GM19023 (cell line): ENCODE measurements around the gene TXNRD1.
"Not testable (repeated sequence)": the region's sequence is repeated elsewhere in the genome, so short reads cannot be mapped to it uniquely, and the experiment has no call there.

Source experiments
- ATAC-seq: cut with Tn5 transposase; IDR thresholded peaks from one replicate; pipeline ENCODE4 v1.9.1; 2021; ENCODE audit warnings: mild to moderate bottlenecking, moderate library complexity; ENCODE audit not compliant: unreplicated experiment

The TXNRD1 gene

DNA sequence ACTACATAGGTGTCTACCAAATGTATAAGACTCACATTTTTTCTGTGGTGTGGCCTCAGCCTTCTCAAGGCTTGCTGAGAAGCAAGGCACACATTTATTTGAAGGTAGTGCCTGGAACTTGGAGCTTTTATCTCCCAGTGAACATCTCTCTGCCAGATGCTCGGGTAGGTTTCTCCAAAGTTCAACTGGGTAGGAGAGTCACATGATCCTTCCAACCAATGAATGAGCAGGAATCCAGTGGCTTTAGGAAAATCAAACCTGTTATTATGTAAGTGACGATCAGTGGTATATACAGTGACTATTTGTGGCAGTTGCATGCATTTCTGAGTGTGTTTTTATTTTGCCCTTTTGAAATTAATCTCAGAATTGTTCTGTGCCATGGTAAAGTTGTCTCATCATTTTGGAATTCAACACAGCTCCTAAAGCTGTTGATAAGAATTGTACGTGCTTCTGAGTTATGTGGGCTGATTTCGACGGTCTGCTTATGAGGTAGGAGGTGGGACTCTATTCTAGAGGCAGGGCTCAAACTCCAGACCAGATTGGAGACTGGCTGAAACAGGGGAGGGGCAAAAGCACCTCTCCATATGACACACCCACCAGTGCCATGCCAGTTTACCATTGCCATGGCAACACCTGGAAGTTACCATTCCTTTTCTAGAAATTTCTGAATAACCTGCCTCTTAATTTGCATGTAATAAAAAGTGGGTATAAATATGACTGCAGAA, 145.6 kb downstream of the TXNRD1 start:
- ATAC-seq: no peak

DNA sequence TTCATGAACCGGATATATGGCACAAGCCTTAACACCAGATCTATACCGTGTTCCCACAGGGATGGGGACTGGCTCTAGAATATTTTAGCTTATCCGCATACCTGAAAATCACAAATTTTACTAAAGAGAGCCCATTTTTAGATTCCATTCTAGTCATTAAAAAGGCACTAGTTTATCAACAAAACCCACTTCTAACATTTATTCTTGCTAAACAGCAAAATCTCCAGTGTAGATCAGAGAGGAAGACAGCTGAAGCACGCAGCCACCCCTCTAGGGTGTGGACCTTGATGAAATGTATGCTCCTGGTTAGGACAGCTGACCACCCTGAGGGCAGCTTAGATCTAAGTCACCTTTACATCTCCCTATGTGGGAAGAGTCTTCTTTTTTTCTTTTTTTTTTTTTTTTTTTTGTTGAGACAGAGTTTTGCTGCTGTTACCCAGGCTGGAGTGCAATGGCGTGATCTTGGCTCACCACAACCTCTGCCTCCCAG, 150.4 kb downstream of the TXNRD1 start:
- ATAC-seq: no peak

DNA sequence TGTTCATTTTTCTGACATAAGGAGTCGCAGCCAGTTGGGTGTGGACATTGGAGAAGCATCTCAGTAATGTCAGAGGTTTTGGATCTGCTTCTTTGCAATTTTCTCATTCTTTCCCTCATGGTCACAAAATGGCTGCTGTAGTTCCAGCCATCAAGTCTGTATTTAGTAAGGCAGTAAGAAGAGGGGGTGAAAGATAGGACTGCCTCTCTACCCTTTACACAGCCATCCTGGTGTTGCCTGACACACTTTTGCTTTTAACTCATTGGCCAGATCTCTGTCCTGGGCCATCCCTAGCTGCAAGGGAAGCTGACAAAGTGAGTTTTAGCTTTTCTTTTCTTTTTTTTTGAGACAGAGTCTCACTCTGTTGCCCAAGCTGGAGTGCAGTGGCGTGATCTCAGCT, 154.1 kb downstream of the TXNRD1 start:
- ATAC-seq: no peak

DNA sequence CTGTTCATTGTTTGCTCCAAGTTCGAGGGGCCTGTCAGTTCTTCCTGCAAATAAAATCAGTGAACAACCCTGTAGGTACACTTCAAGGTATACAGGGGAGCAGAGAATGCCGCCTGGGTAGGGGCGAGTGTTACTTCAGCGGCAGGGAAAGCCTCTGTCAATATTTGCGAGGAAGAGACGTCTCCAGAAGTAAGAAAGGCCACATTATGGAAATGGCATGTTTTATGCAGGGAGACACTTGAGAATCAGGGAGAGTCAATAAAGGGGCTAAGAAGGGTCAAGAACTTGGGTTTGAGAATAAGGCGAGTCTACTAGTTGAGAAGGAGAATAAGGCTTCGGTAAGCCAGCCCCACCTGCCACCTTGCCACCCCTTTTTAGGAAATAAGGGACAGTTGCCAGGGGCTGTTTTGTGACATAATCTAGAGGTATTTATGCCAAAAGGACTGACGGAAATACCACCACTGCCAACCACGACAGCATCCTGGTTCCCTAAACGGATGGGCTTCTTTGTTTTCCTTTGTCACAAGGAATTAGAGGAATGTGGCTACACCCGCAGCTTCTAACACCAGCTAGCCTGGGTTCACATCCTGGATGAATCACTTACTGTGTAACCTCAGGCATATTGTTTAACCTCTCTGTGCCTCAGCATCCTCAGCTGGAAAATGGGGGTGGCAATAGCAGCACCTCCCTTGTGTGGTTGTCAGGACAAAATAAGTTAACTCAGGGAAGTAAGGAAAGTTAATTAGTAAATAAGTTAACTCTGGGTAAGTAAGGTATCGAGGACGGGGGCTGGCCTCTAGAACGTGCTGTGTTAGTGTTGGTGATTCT, 155.7 kb downstream of the TXNRD1 start:
- no peak for ATAC-seq

DNA sequence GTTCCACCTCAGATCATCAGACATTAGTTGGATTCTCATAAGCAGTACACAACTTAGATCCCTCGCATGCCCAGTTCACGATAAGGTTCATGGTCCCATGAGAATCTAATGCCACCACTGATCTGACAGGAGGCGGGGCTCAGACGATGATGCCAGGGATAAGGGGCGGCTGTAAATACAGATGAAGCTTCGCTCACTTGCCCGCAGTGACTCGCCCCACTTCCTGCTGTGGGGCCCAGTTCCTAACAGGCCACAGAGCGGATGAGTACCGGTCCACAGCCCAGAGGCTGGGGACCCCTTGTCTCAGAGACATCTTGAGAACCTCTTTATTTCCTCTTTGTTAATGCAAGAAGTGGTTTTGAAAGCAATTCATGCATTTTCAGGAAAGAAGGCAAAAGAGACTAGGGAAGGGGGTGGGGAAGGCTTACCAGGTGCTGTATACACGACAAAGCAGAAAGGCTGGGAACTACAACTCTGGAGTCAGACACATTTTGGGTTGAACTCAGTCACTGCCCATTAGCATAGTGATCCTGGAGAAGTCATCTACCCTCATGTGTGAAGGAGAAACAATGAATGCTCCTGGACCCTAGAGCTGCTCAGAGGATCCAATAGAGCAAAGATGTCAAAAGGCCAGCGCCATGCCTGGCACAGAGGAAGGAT, 156.6 kb downstream of the TXNRD1 start:
- no peak for ATAC-seq

DNA sequence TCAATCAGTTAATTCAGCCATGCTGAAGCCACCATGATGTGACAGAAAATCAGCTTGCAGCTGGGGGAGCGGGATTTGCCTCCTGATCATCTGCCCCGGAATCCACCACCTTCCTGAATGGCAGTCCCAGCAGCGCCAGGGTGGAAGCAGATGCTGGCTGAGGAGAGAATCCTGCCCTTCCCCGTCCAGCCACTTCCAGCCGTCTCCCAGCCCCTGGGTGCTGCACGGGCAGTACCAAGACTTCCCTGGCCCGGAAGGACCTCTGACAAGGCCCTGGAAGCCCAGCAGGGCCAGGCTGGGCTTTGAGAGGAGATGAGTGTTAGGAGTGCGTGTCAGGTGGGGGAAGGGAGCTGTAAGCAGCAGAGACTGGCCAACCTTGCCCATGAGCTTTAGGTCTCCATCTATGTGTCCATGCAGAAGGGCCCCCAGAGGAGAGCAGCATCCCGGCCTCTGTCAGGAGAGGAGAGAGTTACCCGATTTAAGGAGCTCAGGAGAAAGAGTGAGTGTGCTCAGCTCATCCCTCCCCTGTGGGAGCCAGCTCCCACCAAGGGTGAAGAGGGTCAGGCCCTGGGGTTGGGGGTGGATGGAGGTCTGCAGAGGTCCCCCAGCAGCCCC, 157.2 kb downstream of the TXNRD1 start:
- no peak for ATAC-seq

DNA sequence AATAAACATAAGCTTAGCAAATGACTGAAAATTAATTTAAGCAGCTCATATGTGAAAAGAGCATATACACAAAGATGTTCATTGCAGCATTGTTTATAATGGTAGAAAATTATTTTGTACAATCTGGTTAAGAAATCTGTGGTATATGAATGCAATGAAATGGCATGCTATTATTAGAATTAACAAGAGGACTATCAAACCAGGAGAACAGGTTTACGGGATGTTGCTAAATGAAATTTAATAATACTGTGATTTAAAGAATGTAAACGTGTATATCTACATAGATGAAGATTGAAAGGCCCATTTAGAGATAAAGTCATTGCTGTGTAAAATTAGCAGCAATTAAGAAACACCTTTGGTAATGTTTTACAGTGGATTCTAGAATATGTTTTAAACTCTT, 158.5 kb downstream of the TXNRD1 start:
- ATAC-seq: no peak

DNA sequence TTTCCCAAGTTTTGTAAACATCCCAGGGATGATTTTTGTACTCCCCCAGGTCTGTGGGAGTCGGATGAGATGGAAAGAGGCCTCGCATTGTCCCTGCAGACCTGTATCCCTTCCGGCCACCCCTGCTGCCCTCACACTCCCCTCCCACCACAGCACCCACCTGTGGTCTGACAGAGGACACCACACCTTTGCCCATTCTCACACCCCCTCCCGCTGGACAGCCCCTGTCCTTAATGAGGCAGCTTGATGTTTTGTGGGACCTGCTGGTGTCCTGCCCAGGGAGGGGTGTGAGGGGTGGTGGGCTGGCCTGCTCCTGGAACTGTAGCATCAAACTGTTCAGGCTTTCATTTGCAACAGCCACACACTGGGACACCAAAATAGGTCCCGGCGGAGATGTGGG, 159.2 kb downstream of the TXNRD1 start:
- no peak for ATAC-seq

DNA sequence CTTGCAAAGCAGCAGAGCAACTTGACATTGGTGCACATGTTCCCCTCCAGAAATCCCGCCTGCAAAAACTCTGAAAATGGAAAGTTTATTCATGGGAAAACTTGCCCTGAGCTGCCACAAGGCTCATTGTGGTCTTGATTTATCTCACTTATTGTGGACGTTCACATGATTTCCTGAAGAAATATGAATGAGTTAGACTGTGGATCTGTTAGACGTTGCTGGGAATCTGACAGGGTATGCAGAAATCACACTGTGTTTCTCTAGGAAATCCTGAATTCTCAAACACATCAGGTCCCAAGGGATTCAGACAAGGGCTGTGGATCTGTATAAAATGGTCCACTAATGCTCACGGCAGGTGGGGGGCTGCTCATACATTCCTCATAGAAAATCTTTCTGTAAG, 160.2 kb downstream of the TXNRD1 start:
- no peak for ATAC-seq

DNA sequence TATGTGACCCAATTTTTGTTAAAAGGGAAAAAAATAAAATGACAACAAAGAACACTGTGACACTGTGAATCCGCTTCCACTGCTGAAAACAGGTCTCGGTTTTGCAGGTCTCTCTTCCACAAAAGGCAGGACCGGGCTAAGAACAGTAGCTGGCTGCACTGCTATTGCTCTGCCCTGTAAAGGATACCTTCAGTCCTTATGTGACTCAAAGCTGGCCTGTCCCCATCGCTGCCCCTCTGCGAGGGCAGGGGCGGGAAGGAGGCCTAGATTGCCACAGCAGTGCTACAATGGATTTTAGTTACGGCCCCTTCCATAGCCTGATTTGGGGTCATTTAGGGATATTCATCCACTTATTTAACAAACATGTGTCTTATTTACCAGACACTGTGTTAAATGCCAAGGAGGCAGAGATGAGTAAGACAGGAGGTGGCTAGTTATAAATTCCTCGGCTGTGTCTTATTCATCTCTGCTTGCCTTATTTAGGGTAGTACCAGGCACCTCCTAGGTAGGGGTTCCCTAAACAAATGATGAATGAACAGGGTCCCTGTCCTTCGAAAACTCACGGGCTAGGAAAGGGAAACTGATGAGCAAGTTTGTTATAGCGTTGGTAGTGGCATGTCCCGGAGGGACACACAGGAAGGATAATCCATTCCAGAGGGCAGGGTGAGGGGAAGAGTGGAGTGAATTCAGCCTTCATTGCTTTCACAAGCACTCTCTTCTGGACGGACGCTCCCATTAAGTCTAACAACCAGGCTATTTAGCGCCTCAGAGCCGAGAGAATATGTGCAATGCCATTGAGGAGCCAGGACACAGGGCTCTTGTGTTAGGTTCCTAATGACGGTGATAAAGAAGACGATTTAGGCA, 161.3 kb downstream of the TXNRD1 start:
- no peak for ATAC-seq

DNA sequence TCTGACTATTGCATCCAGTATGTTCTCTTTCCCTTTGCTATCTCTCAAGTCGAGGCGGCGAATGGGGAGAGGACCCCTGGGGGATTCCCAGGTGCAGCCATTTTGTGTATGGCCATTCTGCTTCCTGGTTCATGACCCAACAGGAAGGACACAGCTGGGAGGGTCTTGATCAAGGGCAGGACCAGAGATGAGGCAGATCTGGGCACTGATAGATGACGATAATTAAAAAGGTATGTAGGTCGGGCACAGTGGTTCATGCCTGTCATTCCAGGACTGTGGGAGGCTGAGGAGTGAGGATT, 161.9 kb downstream of the TXNRD1 start:
- no peak for ATAC-seq

DNA sequence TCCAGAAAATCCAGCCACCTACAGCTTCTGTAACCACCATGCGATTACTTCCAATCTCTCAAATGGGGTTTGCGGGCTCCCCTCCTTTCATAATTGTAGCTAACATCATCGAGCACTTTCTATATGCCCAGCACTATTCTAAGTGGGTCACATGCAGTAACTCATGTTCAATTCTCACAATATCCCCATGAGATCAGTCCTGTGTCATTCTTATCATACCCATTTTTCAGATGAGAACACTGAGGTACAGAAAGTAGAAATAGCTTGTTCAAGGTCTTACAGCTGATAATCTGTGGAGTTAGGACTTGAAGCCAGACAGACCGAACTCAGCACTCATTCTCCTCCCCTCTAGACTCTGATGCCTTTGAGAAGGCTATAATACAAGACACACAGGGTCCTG, 162.8 kb downstream of the TXNRD1 start:
- ATAC-seq: no peak

DNA sequence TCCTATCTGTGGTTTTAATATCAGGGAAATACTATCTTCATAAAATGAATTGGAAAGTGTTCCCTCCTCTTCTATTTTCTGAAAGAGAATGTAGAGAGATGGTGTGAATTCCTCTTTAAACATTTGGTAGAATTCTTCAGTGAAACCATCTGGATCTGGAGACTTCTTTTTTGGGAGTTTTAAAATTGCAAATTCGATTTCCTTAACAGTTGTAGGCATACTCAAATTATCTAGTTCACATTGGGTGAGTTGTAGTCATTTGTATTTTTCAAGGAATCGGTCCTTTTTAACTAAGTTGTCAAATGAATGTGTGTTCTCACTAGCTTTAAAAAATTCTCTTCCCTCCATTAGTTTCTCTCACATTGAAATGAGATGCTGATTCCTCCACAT, 165.8 kb downstream of the TXNRD1 start:
- no peak for ATAC-seq

DNA sequence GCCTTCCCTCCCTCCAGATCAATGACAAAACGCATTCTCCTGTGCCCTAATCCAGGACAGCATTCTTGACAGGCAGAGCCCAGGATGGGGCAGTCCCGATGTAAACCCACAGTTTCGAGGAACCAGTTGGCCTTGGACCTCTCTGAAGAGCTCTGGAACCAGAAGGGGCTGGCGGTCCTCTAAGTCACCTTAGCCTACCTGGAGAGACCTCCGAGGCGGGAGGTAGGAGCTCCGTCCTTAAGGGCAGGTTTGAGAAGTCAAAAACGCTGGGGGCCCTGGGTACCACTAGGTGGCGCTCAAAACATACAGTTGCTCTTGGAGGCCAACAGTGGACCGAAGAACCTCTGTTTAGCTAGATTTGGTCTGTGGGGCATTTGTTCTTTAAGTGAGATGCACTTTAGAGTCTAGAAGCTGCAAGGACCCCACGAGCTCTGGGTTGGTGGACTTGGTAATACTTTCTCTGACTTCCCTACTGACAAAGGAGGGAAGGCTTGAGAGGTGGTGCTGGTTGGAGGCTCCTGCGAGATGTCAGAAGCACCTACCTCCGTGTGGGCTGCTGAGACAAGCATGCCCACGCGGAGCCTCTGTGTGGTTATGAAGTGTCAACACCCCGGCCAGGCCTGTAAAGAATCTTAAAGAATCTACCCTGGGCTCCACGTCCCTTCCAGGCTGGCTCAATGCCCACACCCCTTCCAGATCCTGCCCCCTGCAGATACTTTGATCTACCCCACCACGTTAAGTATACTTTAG, 166.3 kb downstream of the TXNRD1 start:
- ATAC-seq: no peak

DNA sequence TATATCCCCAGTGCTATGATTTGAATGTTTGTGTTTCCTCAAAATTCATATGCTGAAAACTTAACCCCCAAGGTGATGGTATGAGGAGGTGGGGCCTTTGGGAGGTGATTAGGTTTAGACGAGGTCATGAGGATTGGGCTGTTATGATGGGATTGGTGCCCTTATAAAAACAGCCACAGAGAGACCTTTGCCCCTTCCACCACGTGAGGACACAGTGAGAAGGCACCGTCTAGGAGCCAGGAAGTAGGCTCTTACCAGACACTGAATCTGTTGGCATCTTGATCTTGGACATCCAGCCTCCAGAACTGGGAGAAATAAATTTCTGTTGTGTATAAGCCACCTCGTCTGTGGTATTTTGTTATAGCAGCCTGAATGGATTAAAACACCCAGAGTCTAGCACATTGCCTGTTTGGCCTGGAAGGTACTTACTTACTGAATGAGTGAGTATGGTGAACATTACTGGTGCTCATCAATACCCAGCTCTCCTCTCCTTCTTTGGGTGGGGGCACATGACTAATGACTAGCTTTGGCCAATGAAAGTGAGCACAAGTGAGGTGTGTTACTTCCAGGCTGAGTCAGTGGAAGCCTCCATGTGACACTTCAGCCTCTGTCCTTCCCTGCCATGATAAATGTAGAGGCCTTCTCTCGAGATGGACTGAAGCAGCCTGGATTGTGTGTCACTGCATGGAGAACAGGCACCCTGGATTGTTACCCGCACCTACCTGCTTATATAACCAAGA, 168.7 kb downstream of the TXNRD1 start:
- ATAC-seq: no peak

DNA sequence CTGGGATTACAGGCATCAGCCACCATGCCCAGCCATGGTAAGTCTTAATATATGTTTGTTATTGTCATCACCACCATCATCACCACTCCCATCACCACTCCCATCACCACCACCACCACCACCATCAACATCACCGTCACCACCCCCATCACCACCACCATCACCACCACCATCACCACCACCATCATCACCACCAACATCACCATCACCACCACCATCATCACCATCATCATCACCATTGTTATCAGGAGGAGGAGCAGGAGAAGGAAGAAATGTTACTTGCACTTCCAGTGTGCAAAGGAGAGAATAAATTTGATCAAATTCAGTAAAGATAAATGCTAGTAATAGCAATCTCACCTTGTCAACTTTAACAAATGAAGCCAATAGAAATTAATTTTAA, 169.9 kb downstream of the TXNRD1 start:
- no peak for ATAC-seq

DNA sequence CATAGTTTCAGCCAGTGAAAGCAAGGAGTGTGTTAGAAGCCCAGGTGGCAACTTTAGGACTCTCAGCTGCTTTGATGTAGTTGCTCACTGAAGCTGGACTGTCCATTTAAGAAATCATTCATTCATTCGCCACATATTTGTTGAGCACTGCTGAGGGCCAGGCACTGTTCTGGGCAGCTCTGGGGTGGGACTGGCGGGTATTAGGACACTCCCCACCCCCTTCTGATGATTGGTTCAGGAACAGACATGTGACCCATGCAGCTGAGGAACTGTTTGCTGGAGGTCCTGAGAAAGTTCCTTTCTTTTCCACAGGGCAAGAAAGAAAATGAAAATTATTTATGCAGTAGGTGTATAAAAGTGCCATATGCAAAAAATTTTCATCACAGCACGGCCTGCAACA, 170.9 kb downstream of the TXNRD1 start:
- no peak for ATAC-seq

DNA sequence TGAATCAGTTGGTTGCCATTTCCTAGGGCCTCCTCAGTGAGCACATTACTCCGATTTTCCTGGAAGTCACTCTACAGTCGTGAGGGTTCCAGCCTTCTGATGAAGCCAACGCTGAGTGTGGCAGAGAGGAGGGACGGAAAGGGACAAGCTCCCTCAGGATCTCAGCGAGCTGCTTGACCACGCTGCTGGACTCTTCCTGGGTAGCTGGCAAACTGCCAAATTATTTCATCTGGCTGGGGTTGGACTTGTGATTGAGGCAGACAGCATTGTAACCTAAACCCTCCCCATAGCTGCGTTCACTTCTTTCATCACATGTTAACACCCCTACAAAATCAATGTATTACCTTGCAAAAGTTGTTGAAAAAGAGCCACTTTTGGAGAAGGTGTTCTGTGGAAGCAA, 171.6 kb downstream of the TXNRD1 start:
- ATAC-seq: no peak

DNA sequence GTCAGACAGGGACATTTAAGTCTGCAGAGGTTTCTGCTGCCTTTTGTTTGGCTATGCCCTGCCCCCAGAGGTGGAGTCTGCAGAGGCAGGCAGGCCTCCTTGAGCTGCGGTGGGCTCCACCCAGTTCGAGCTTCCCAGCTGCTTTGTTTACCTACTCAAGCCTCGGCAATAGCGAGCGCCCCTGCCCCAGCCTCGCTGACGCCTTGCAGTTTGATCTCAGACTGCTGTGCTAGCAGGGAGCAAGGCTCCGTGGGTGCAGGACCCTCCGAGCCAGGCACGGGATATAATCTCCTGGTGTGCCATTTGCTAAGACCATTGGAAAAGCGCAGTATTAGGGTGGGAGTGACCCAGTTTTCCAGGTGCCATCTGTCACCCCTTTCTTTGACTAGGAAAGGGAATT, 178.5 kb downstream of the TXNRD1 start:
- not testable (repeated sequence) for ATAC-seq
